ENCODE measurements around the gene BRIP1. TPM values are rescaled to one million over a fixed set of nuclear protein-coding genes. Genes with fewer than 3 reads are reported as not detected.
"Not testable (repeated sequence)": the region's sequence is repeated elsewhere in the genome, so short reads cannot be mapped to it uniquely, and the experiment has no call there.

Gene BRIP1
- total and polyA plus RNA-seq, 4 donors: 0.21 to 4.3 (median 0.82) TPM

GRCh38 chr17:61828694-61829093, 34.6 kb downstream of the BRIP1 start:
- DNase-seq (no peak), ATAC-seq (ENCODE audit: insufficient read depth, low FRiP score) (no peak)
- Histone ChIP-seq H3K9me3 (ENCODE audit: control insufficient read depth in 4 of 4, insufficient read depth in 3 of 4, low read length in 3 of 4) (peaks cover 0 to 6% (median 0%) of the 10 kb centered on the region in 4 donors), H3K4me3 (no peak overlapping the region), H3K27ac (ENCODE audit: low read depth in 1 of 2, low read length in 1 of 2) (no peak overlapping the region), H3K4me1 (ENCODE audit: control insufficient read depth in 5 of 5, insufficient read depth in 5 of 5, low read length in 5 of 5) (peaks cover 0 to 9% (median 2%) of the 10 kb centered on the region in 5 donors), H3K27me3 (ENCODE audit: control insufficient read depth in 3 of 3, insufficient read depth in 3 of 3, low read length in 2 of 3) (no peaks in the 10 kb centered on the region), H3K36me3 (ENCODE audit: control insufficient read depth in 4 of 4, insufficient read depth in 4 of 4, low read length in 4 of 4) (peaks cover 0 to 6% (median 0%) of the 10 kb centered on the region in 4 donors), H3K9ac (ENCODE audit: insufficient read depth in 1 of 2, low read length in 2 of 2) (no peak overlapping the region)
- no peak for TF ChIP-seq CTCF (IDR thresholded peaks at IDR 0.05; ENCODE audit: control extremely low read depth, extremely low read depth)
- 94 to 100% methylated on average over 1 of the region's 1 CpG for WGBS, 2 donors

GRCh38 chr17:61827649-61828395, 35.5 kb downstream of the BRIP1 start:
- WGBS, 2 donors: 97 to 98% methylated on average over 8 of the region's 8 CpGs
- Histone ChIP-seq H3K27me3 (ENCODE audit: control insufficient read depth in 3 of 3, insufficient read depth in 3 of 3, low read length in 2 of 3) (no peaks in the 10 kb centered on the region), H3K9ac (ENCODE audit: insufficient read depth in 1 of 2, low read length in 2 of 2) (no peak overlapping the region), H3K4me3 (no peak overlapping the region), H3K9me3 (ENCODE audit: control insufficient read depth in 4 of 4, insufficient read depth in 3 of 4, low read length in 3 of 4) (peaks cover 0 to 6% (median 0%) of the 10 kb centered on the region in 4 donors), H3K36me3 (ENCODE audit: control insufficient read depth in 4 of 4, insufficient read depth in 4 of 4, low read length in 4 of 4) (peaks cover 0 to 6% (median 0%) of the 10 kb centered on the region in 4 donors), H3K27ac (ENCODE audit: low read depth in 1 of 2, low read length in 1 of 2) (no peak overlapping the region), H3K4me1 (ENCODE audit: control insufficient read depth in 5 of 5, insufficient read depth in 5 of 5, low read length in 5 of 5) (peaks cover 0 to under 1% (median 0%) of the 10 kb centered on the region in 5 donors)
- DNase-seq: no peak
- TF ChIP-seq CTCF (IDR thresholded peaks at IDR 0.05; ENCODE audit: control extremely low read depth, extremely low read depth): no peak
- no peak for ATAC-seq (ENCODE audit: insufficient read depth, low FRiP score)

- H3K27me3 ChIP-seq (ENCODE audit: control insufficient read depth in 3 of 3, insufficient read depth in 3 of 3, low read length in 2 of 3); H3K4me3 ChIP-seq; H3K9ac ChIP-seq (ENCODE audit: insufficient read depth in 1 of 2, low read length in 2 of 2); ATAC-seq (ENCODE audit: insufficient read depth, low FRiP score); H3K27ac ChIP-seq (ENCODE audit: low read depth in 1 of 2, low read length in 1 of 2); H3K4me1 ChIP-seq (ENCODE audit: control insufficient read depth in 5 of 5, insufficient read depth in 5 of 5, low read length in 5 of 5); DNase-seq; H3K36me3 ChIP-seq (ENCODE audit: control insufficient read depth in 4 of 4, insufficient read depth in 4 of 4, low read length in 4 of 4); H3K9me3 ChIP-seq (ENCODE audit: control insufficient read depth in 4 of 4, insufficient read depth in 3 of 4, low read length in 3 of 4): not testable (repeated sequence)
- 97 to 98% methylated on average over 1 of the region's 1 CpG for WGBS, 2 donors
These were observed 36.5 kb downstream of the BRIP1 start for GRCh38 chr17:61826866-61827265.

GRCh38 chr17:61826198-61826597, 37.1 kb downstream of the BRIP1 start:
- WGBS, 2 donors: 91 to 95% methylated on average over 2 of the region's 2 CpGs
- not testable (repeated sequence) for ATAC-seq (ENCODE audit: insufficient read depth, low FRiP score); H3K4me3 ChIP-seq

More at GRCh38 chr17:61826198-61826597, 37.1 kb downstream of the BRIP1 start:
- not testable (repeated sequence) for H3K27me3 ChIP-seq (ENCODE audit: control insufficient read depth in 3 of 3, insufficient read depth in 3 of 3, low read length in 2 of 3); DNase-seq; H3K9me3 ChIP-seq (ENCODE audit: control insufficient read depth in 4 of 4, insufficient read depth in 3 of 4, low read length in 3 of 4); H3K9ac ChIP-seq (ENCODE audit: insufficient read depth in 1 of 2, low read length in 2 of 2); H3K4me1 ChIP-seq (ENCODE audit: control insufficient read depth in 5 of 5, insufficient read depth in 5 of 5, low read length in 5 of 5); H3K36me3 ChIP-seq (ENCODE audit: control insufficient read depth in 4 of 4, insufficient read depth in 4 of 4, low read length in 4 of 4); H3K27ac ChIP-seq (ENCODE audit: low read depth in 1 of 2, low read length in 1 of 2)

Measured in lung (tissue), 12 donors.